Measurements from ENCODE around the gene IGSF21.
"Not testable (repeated sequence)": the region's sequence is repeated elsewhere in the genome, so short reads cannot be mapped to it uniquely, and the experiment has no call there.

IGSF21 gene

GRCh38 chr1:18400347-18401102 lies 292.9 kb downstream of the IGSF21 start:
- DNase-seq (ENCODE audit: low read depth in 2 of 2), result no peak

- DNase-seq (ENCODE audit: low read depth in 2 of 2), result no peak
These were observed 294.3 kb downstream of the IGSF21 start for GRCh38 chr1:18401921-18402320.

- DNase-seq (ENCODE audit: low read depth in 2 of 2), result no peak
These were observed 296.9 kb downstream of the IGSF21 start for GRCh38 chr1:18404460-18404859.

- no peak for DNase-seq (ENCODE audit: low read depth in 2 of 2)
These were observed 299.8 kb downstream of the IGSF21 start for GRCh38 chr1:18407166-18408045.

DNA sequence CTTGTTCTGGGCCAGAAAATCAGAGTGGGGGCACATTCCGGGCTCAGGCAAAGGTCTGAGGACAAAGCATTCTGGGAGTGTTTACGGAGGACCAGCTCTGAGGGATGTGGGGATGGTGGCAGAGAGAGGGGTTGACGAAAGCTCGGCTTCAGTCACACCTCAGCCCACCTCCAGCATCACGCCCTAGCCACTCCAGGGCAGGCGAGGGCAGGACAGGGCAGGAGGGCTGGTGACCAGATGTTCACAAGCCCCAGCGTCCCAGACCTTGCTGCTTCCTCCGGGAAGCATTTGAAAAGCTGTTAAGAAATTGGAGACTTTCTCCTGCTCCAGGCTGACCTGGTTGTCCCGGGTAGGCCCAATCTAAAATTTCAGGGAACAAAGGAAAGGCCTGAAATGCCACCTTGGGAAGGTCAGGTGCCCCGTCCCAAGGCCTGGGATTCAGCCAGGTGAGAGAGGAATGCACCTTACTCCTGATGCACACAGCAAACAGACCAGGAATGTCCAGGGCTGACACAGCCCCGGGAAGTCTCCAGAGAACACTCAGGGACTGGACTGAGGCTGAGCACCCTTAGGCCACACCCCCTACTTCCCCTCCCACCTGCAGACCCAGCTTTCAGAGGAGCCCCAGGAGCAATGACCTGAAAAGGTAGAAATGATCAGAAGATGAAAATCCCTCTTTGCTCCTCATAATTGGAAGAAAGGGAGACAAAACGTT lies 301.2 kb downstream of the IGSF21 start:
- no peak for DNase-seq (ENCODE audit: low read depth in 2 of 2)

DNA sequence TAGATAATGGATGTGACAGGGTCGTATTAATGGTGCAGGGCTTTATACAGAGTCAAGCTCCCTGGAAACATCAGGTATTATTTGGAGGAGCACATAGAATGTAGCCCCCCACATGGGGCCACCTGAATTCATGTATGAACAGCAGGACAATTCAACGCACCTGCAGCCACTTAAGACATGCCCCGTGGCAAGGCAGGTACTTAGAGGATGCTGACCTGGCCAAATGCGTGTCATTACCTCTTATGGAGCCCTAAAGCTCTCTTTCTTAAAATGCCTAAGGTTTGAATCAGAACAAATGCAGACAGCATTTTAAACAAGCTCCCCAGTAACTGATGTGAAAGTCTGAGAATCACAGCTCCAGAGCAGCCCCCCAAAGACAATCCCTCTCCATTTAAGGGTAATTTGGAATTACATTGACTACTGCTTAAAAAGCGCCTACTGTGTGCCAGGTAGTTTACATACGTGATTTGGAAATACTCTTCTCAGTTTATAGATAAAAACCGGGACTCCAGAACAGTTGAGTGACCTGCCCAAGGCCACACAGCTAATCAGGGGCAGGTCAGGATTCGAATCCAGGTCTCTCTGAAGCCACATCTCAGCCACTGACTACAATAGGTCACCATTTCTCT lies 302.1 kb downstream of the IGSF21 start:
- no peak for DNase-seq (ENCODE audit: low read depth in 2 of 2)

- no peak for DNase-seq (ENCODE audit: low read depth in 2 of 2)
These were observed 302.8 kb downstream of the IGSF21 start for GRCh38 chr1:18410407-18410806.

- no peak for DNase-seq (ENCODE audit: low read depth in 2 of 2)
These were observed 303.7 kb downstream of the IGSF21 start for GRCh38 chr1:18411321-18411720.

DNA sequence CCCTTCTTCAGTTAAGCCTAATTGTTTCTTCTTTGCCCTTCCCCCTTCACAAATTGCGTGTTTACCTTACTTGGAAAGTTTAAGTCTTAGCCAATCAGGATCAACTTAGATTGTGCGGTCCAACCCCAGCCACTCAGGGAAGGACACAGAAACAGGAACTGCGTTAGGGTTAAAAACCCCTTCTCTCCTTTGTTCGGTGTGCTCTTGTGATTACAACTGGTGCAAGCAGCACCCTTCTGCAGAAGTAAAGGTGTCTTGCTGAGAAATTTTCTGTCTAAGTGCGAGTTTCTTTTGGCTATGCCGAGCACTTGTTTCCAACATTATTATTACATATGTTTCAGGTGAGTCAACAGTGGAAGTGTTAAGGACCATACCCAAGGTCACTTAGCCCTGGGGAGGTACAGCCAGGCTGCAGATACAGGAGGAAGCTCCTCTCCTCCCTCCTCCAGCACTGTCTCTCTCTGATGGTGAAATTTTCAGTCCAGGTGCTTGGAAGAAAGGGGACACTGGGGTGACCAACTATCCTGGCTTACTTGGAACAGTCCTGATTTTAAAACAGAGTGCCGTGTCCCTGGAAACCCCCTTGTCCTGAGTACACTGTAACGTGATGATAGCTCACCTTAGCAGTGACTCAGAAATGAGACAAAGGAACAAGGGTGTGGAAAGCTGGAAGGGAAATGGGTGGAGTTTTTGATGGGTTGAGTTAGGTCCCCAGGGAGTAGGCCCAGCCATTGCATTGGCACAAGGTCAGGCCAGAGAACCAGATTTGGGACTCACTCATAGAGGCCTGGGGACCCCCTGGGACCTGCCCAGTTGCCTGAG lies 304.4 kb downstream of the IGSF21 start:
- DNase-seq (ENCODE audit: low read depth in 2 of 2), result no peak

GRCh38 chr1:18412882-18413353 lies 305.3 kb downstream of the IGSF21 start:
- DNase-seq (ENCODE audit: low read depth in 2 of 2), result no peak

- DNase-seq (ENCODE audit: low read depth in 2 of 2), result no peak
These were observed 306.1 kb downstream of the IGSF21 start for GRCh38 chr1:18413541-18414305.

- DNase-seq (ENCODE audit: low read depth in 2 of 2), result no peak
These were observed 306.7 kb downstream of the IGSF21 start for GRCh38 chr1:18414321-18414720.

DNA sequence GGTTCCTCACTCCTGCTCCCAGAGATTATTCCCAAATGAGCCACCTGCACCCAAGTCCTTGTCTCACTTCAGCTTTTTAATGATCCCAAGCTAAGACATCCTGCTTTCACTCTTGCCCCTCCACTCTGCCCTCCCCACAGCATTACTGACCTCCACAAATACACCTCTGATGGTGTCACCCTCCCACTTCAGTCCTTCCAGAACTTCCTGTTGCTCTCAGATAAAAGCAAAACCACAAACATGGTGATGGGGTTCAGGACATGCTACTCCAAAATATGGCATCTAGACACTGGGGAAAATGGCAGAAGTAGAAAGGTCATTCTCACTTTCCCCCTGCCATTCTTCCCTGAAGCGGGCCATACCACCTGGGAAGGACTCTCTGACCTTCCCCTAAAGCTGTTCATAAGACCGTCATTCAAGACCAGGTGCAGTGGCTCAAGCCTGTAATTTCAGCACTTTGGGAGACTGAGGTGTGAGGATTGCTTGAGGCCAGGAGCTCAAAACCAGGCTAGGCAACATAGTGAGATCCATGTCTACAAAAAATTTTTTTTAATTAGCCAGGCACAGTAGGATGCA lies 307.4 kb downstream of the IGSF21 start:
- DNase-seq (ENCODE audit: low read depth in 2 of 2), result no peak

DNA sequence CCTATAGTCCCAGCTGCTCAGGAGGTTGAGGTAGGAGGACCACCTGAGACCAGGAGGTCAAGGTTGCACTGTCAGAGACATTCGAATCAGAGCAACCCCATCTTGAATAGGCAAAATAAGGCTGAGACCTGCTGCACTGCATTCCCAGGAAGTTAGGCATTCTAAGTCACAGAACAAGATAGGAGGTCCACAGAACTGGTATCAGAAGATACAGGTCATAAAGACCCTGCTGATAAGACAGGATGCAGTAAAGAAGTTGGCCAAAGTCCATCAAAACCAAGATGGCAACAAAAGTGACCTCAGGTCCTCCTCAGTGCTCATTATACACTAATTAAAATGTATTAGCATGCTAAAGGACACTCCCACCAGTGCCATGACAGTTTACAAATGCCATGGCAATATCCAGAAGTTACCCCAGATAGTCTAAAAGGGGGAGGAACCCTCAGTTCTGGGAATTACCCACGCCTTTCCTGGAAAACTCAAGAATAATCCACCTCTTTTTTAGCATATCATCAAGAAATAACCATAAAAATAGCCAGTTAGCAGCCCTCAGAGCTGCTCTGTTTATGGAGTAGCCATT lies 307.9 kb downstream of the IGSF21 start:
- DNase-seq (ENCODE audit: low read depth in 2 of 2), result no peak

DNA sequence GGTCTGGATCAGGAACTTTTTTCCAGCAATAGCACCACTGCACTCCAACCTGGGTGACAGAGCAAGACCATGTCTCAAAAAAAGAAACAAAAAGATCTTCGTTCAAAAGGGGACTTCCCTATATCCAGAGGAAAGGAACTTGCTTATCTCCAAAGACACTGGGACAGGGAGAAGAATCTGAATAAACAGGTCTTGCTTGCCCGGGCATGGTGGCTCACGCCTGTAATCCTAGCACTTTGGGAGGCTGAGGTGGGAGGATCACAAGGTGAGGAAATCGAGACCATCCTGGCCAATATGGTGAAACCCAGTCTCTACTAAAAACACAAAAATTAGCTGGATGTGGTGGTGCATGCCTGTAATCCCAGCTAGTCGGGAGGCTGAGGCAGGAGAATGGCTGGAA lies 308.5 kb downstream of the IGSF21 start:
- not testable (repeated sequence) for DNase-seq (ENCODE audit: low read depth in 2 of 2)

- no peak for DNase-seq (ENCODE audit: low read depth in 2 of 2)
These were observed 310.0 kb downstream of the IGSF21 start for GRCh38 chr1:18417316-18418269.

DNA sequence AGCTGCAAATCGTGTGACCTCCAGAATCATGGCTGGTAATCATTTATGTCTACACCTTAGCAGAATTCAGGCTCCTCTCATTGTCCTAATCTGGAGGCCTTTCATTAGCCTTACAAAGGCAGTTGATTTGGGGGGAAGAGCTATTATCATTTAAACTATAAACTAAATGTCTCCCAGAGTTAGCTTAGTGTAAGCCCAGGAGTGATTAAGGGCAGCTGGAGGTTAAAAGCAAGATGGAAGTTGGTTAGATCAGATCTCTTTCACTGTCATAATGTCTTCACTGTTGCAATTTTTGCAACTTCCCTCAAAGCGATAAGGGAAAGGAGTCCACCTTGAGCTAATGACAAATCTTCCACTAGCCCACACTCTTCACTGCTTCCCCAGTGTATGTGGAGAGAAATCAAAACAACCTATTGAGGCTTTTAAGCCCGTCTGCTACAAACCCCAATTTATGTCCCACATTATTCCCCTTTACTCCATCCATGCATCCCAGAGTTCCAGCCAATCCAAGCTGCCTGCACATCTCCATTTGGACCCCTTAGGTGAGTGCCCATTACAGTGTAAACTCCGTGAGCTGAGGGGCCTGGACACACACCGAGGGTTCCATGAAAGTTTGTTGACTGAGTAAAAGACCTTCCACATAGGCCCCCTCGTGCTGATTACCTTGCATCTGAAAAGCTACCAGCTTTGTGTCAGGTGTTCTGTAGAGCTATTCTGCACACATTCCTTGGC lies 311.7 kb downstream of the IGSF21 start:
- no peak for DNase-seq (ENCODE audit: low read depth in 2 of 2)

DNA sequence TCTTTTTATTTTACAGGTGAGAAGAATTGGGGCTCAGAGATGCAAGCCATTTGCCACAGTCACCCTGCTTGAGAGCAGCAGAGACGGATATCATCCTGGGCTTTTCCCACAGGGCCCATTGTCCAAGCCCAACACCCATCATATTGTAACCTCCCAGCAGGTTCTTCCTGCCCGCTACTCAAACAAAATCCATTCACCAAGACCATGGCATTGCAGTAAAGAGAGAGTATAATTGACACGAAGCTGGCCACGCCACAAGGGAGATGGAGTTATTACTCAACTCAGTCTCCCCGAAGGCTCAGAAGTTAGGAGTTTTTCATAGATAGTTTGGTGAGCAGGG lies 312.2 kb downstream of the IGSF21 start:
- no peak for DNase-seq (ENCODE audit: low read depth in 2 of 2)

All from stimulated activated CD4-positive, alpha-beta T cell treated with anti-CD3 and anti-CD28 coated beads, Interleukin-12 subunit alpha, Interleukin-12 subunit beta, amount 100 ng/mL, for 24 hours (primary cell).